Middle frontal gyrus (tissue), 1 donor: ENCODE data around the gene NKPD1.

Experiments
- DNase-seq: peaks from one replicate; pipeline ENCODE4 v3.0.0-alpha.2; 2015; ENCODE audit warnings: low spot score; ENCODE audit errors: extremely low spot score

NKPD1 gene

GRCh38 chr19:45118106-45118505, 42.7 kb downstream of the NKPD1 start:
- DNase-seq = no peak

GRCh38 chr19:45117671-45118070, 43.1 kb downstream of the NKPD1 start:
- DNase-seq = no peak

- no peak for DNase-seq
These were observed 43.6 kb downstream of the NKPD1 start for GRCh38 chr19:45117167-45117594.

- no peak for DNase-seq
These were observed 44.8 kb downstream of the NKPD1 start for GRCh38 chr19:45115809-45116615.

- no peak for DNase-seq
These were observed 46.7 kb downstream of the NKPD1 start for GRCh38 chr19:45114116-45114515.

GRCh38 chr19:45113628-45114027, 47.2 kb downstream of the NKPD1 start:
- no peak for DNase-seq

GRCh38 chr19:45112111-45112827, 48.5 kb downstream of the NKPD1 start:
- DNase-seq = no peak
